Heart left ventricle (tissue), 16 donors: ENCODE results near the gene ITGBL1. TPM values are rescaled to one million over a fixed set of nuclear protein-coding genes. Genes with fewer than 3 reads are reported as not detected.

Experiments
- ATAC-seq, 4 donors: fragments of 200-7000 bp; cut with Tn5 transposase; one replicate each; pipeline ENCODE4 v1.9.1; 2020 to 2022; ENCODE audit warnings: moderate library complexity in 4 of 4, mild to moderate bottlenecking in 3 of 4, moderate number of reproducible peaks in 1 of 4
- DNase-seq, 5 donors: peaks; one replicate each; pipeline ENCODE4 v3.0.0-alpha.2; 2020
- H3K27ac ChIP-seq, 12 donors: fragments of 200-600 bp; sonication (generic) in 4 of 12; one replicate each; pipeline versions ENCODE4 v1.5.0 to v1.8.0; 2016 to 2022; ENCODE audit warnings: mild to moderate bottlenecking in 2 of 12
- H3K27me3 ChIP-seq, 9 donors: fragments of 200-600 bp; sonication (generic) in 2 of 9; one replicate each; pipeline versions ENCODE4 v1.5.1 to v1.8.0; 2016 to 2022; ENCODE audit warnings: mild to moderate bottlenecking in 3 of 9
- H3K36me3 ChIP-seq, 9 donors: fragments of 200-600 bp; sonication (generic) in 2 of 9; one replicate each; pipeline versions ENCODE4 v1.5.0 to v1.8.0; 2018 to 2022; ENCODE audit warnings: mild to moderate bottlenecking in 2 of 9
- H3K4me1 ChIP-seq, 12 donors: fragments of 200-600 bp; sonication (generic) in 4 of 12; one replicate each; pipeline versions ENCODE4 v1.5.0 to v1.8.0; 2016 to 2022; ENCODE audit warnings: mild to moderate bottlenecking in 3 of 12
- H3K4me3 ChIP-seq, 12 donors: fragments of 200-600 bp; sonication (generic) in 4 of 12; one replicate each; pipeline versions ENCODE4 v1.5.0 to v1.8.0; 2017 to 2022; ENCODE audit warnings: mild to moderate bottlenecking in 9 of 12, moderate library complexity in 4 of 12
- H3K9me3 ChIP-seq, 12 donors: fragments of 200-600 bp; sonication (generic) in 4 of 12; one replicate each; pipeline versions ENCODE4 v1.5.0 to v1.8.0; 2016 to 2022; ENCODE audit warnings: mild to moderate bottlenecking in 1 of 12
- CTCF ChIP-seq, 12 donors: fragments of 200-600 bp; sonication (generic) in 4 of 12; IDR thresholded peaks; one replicate each; pipeline versions ENCODE4 v1.5.0 to v1.8.0; 2018 to 2022; ENCODE audit warnings: antibody characterized with exemption in 12 of 12, mild to moderate bottlenecking in 5 of 12
- POLR2A ChIP-seq, 2 donors: fragments of 450-650 bp; IDR thresholded peaks; one replicate each; pipeline ENCODE4 v1.6.1; 2017; ENCODE audit warnings: antibody characterized with exemption in 2 of 2, mild to moderate bottlenecking in 2 of 2, moderate library complexity in 2 of 2
- WGBS, 4 donors: extraction: QIAGEN DNeasy Blood & Tissue Kit in 2 of 4; methylation state at CpG; one replicate each; pipeline versions ENCODE4 v1.1.5 to v1.1.7; 2013 to 2018; 5-methylcytosine and 5-hydroxymethylcytosine counted together
- intact Hi-C, 10 donors: fragments of 100-400 bp; cut with DNase I; formaldehyde crosslinking; loops; one replicate each; pipeline versions ENCODE4 v1.11.1 to v1.14.2; 2022
- polyA plus RNA-seq, 2 donors: library from polyadenylated mRNA; stranded (reverse); fragments of 200-250 nt; gene quantifications; one replicate each; pipeline ENCODE4 v1.2.3, GENCODE V29; 2013
- total RNA-seq, 9 donors: library from RNA; depleted of rRNA in 2 of 9; stranded (reverse); fragments of >200 nt in 2 of 9; fragmentation: NEBNext Ultra II Directional in 3 of 9; extraction: Animal tissue kit (Norgen Biotek cat#: 25700) in 3 of 9; gene quantifications; one replicate each; pipeline versions ENCODE4 v1.1.0 to v1.2.4, GENCODE V29; 2016 to 2023
- donor health status: ischemic (EF 13 %, LVEDD 7.1; RV severe dilation, severe dysfunction).
- donor health status: healthy with polysubstance abuse.
- donor health status: DM: no; HTN: yes; CAD: no.
- donor health status: DM: no; HTN: no; CAD: no.
- donor health status: ischemic (EF 25% LVEDD 6.9; RV normal size, moderate dysfunction).
- donor health status: ischemic (EF 25% LVEDD 5.7; RV mildly dilated, moderate dysfunction).
- donor health status: healthy.
- donor health status: DM: yes; HTN: yes; CAD: no.
- donor health status: ischemic (EF 35%, LVEDD 5.7; RV mildly dilated, moderate dysfunction).
- donor health status: nonischemic (EF 11% LVEDD 7.7; RV severe dilation, severe dysfunction).
- donor health status: DM: yes; HTN: yes; CAD: no.
- donor health status: PGD.
- donor health status: ischemic (EF 29% LVEDD 5.4; RV normal size, mild dysfunction).
- donor health status: nonischemic (EF 23%, LVEDD 6.1; RV moderate dilation, normal function).

The ITGBL1 gene
- total and polyA plus RNA-seq, 11 donors = 0.15 to 5.9 (median 2.5) TPM

GRCh38 chr13:101487438-101487830, 35.0 kb downstream of the ITGBL1 start:
- Histone ChIP-seq H3K36me3 (no peaks in the 10 kb centered on the region), H3K9me3 (no peaks in the 10 kb centered on the region), H3K4me1 (peaks cover 0 to 5% (median 0%) of the 10 kb centered on the region in 12 donors), H3K4me3 (no peak overlapping the region), H3K27ac (no peak overlapping the region), H3K27me3 (no peaks in the 10 kb centered on the region)
- 84 to 89% (median 89%) methylated on average over 4 of the region's 4 CpGs for WGBS, 4 donors
- no peak for ATAC-seq
- intact Hi-C loops = loop anchor here in 1 of 10 donors (5.0 kb wide), 1 partner anchor 70 kb away; the partner anchor contains the start of gene NALCN
- TF ChIP-seq POLR2A (IDR thresholded peaks at IDR 0.05) (no peak), CTCF (IDR thresholded peaks at IDR 0.05) (no peak)
- no peak for DNase-seq

GRCh38 chr13:101488734-101489133, 36.3 kb downstream of the ITGBL1 start:
- DNase-seq = no peak
- no peak overlapping the region for H3K27ac ChIP-seq

GRCh38 chr13:101489643-101490405, 37.3 kb downstream of the ITGBL1 start:
- H3K36me3 ChIP-seq = no peaks in the 10 kb centered on the region
- no peak for TF ChIP-seq CTCF (IDR thresholded peaks at IDR 0.05)
- no peak for TF ChIP-seq POLR2A (IDR thresholded peaks at IDR 0.05)
- no peak for ATAC-seq
- 53 to 75% (median 69%) methylated on average over 3 of the region's 3 CpGs for WGBS, 4 donors
- no peak overlapping the region for H3K27ac ChIP-seq
- no peaks in the 10 kb centered on the region for H3K9me3 ChIP-seq
- intact Hi-C loops = loop anchor here in 1 of 10 donors (5.0 kb wide), 1 partner anchor 73 kb away; the partner anchor contains the start of gene NALCN
- no peaks in the 10 kb centered on the region for H3K27me3 ChIP-seq
- DNase-seq = no peak
- H3K4me3 ChIP-seq = no peak overlapping the region
- H3K4me1 ChIP-seq = peaks cover 0 to 5% (median 0%) of the 10 kb centered on the region in 12 donors

More at GRCh38 chr13:101488734-101489133, 36.3 kb downstream of the ITGBL1 start:
- ATAC-seq = no peak
- TF ChIP-seq POLR2A (IDR thresholded peaks at IDR 0.05) (no peak), CTCF (IDR thresholded peaks at IDR 0.05) (no peak)
- no peaks in the 10 kb centered on the region for H3K9me3 ChIP-seq
- intact Hi-C loops = loop anchor here in 1 of 10 donors (5.0 kb wide), 1 partner anchor 71 kb away; the partner anchor contains the start of gene NALCN
- WGBS, 4 donors = 86 to 94% (median 91%) methylated on average over 1 of the region's 1 CpG
- H3K36me3 ChIP-seq = no peaks in the 10 kb centered on the region
- H3K4me1 ChIP-seq = peaks cover 0 to 5% (median 0%) of the 10 kb centered on the region in 12 donors
- H3K4me3 ChIP-seq = no peak overlapping the region
- H3K27me3 ChIP-seq = no peaks in the 10 kb centered on the region

- DNase-seq (no peak), ATAC-seq (no peak)
- H3K9me3 ChIP-seq = no peaks in the 10 kb centered on the region
- H3K36me3 ChIP-seq = no peaks in the 10 kb centered on the region
- H3K4me3 ChIP-seq = no peak overlapping the region
- TF ChIP-seq CTCF (IDR thresholded peaks at IDR 0.05) (no peak), POLR2A (IDR thresholded peaks at IDR 0.05) (no peak)
- intact Hi-C loops = no loop called here
- H3K27me3 ChIP-seq = no peaks in the 10 kb centered on the region
- H3K4me1 ChIP-seq = peaks cover 0 to 5% (median 0%) of the 10 kb centered on the region in 12 donors
- no peak overlapping the region for H3K27ac ChIP-seq
Observed at GRCh38 chr13:101490406-101491015, 38.0 kb downstream of the ITGBL1 start.
